H1 (cell line): ENCODE data around the gene APEH. TPM values are rescaled to one million over a fixed set of nuclear protein-coding genes. Genes with fewer than 3 reads are reported as not detected.

Experiments
- BCL11A ChIP-seq, 2 experiments: IDR thresholded peaks; one replicate each; pipeline ENCODE4 v1.6.1; 2011; ENCODE audit warnings: low read depth in 2 of 2, low read length in 2 of 2, mild to moderate bottlenecking in 2 of 2
- CBX5 ChIP-seq: fragments of 300-800, 300-1000 bp; sonication (generic); IDR thresholded peaks from 2 replicates; pipeline ENCODE4 v1.7.1; 2016; ENCODE audit warnings: antibody characterized with exemption, low read length, low read depth
- CREB1 ChIP-seq: IDR thresholded peaks from 2 replicates; pipeline ENCODE4 v1.6.1; 2012; ENCODE audit warnings: inconsistent platforms
- KDM5A ChIP-seq: fragments of 200-600 bp; IDR thresholded peaks from 2 replicates; pipeline ENCODE4 v1.7.1; 2012; ENCODE audit warnings: mild to moderate bottlenecking, low read length, inconsistent platforms, mixed read lengths
- RBBP5 ChIP-seq: IDR thresholded peaks from 2 replicates; pipeline ENCODE4 v1.7.1; 2012; ENCODE audit warnings: low read depth, mild to moderate bottlenecking, inconsistent platforms, low read length, moderate library complexity, borderline replicate concordance
- RNF2 ChIP-seq: fragments of 200-900, 300-1000 bp; sonication (generic); IDR thresholded peaks from 2 replicates; pipeline ENCODE4 v1.7.1; 2016; ENCODE audit warnings: borderline replicate concordance, low read depth, mild to moderate bottlenecking, antibody characterized with exemption, low read length; ENCODE audit not compliant: poor library complexity, severe bottlenecking; ENCODE audit errors: missing control alignments
- SIRT6 ChIP-seq: IDR thresholded peaks from one replicate; pipeline ENCODE4 v1.7.1; 2012; ENCODE audit warnings: low read length, inconsistent platforms
- TAF1 ChIP-seq: IDR thresholded peaks from 2 replicates; pipeline ENCODE4 v1.6.1; 2011; ENCODE audit warnings: mild to moderate bottlenecking, low read depth, low read length
- TAF7 ChIP-seq: optimal IDR thresholded peaks from 2 replicates; pipeline ENCODE3; 2011; ENCODE audit warnings: low read depth, mild to moderate bottlenecking, inconsistent platforms, low read length, moderate library complexity, borderline replicate concordance
- YY1 ChIP-seq: IDR thresholded peaks from 2 replicates; pipeline ENCODE4 v1.6.1; 2011; ENCODE audit warnings: low read depth, mild to moderate bottlenecking, low read length
- polyA plus RNA-seq, 7 experiments: library from polyadenylated mRNA; depleted of rRNA in 3 of 7; stranded (reverse) in 5 of 7; unstranded in 2 of 7; fragments of >200 nt in 5 of 7; fragments of 200-250 nt in 2 of 7; gene quantifications; 1 replicate in 5 of 7; 2 replicates in 1 of 7; 4 replicates in 1 of 7; pipeline versions ENCODE4 v1.2.1 to v1.2.3, GENCODE V29; 2011 to 2013; ENCODE audit warnings: missing spikeins in 2 of 7, mixed read lengths in 2 of 7
- total RNA-seq: library from RNA; stranded (reverse); fragmentation: NEBNext Ultra II Directional; extraction: Animal tissue kit (Norgen Biotek cat#: 25700); gene quantifications from 2 replicates; pipeline ENCODE4 v1.2.1, GENCODE V29; 2021
- TF ChIP-seq, protein P1 (sequence below), 3 experiments: IDR thresholded peaks; 1 replicate in 2 of 3; 2 replicates in 1 of 3; pipeline versions ENCODE4 v1.5.1 to v1.6.1; 2011; ENCODE audit warnings: low read length in 3 of 3, mild to moderate bottlenecking in 3 of 3, inconsistent platforms in 2 of 3, low read depth in 1 of 3, moderate library complexity in 1 of 3; ENCODE audit not compliant: insufficient read depth in 1 of 3; ENCODE audit errors: control extremely low read depth in 1 of 3

The APEH gene
- total and polyA plus RNA-seq, 2 of the 8 experiments (the other 6 are each of a cell fraction or from before 2014, with no cell fraction given): 222 to 260 TPM

GRCh38 chr3:49689046-49689907 is 15.1 kb downstream of the APEH start, which contains the start of the genes MST1 and RNF123 (continued):
- TF ChIP-seq, protein P1, sequence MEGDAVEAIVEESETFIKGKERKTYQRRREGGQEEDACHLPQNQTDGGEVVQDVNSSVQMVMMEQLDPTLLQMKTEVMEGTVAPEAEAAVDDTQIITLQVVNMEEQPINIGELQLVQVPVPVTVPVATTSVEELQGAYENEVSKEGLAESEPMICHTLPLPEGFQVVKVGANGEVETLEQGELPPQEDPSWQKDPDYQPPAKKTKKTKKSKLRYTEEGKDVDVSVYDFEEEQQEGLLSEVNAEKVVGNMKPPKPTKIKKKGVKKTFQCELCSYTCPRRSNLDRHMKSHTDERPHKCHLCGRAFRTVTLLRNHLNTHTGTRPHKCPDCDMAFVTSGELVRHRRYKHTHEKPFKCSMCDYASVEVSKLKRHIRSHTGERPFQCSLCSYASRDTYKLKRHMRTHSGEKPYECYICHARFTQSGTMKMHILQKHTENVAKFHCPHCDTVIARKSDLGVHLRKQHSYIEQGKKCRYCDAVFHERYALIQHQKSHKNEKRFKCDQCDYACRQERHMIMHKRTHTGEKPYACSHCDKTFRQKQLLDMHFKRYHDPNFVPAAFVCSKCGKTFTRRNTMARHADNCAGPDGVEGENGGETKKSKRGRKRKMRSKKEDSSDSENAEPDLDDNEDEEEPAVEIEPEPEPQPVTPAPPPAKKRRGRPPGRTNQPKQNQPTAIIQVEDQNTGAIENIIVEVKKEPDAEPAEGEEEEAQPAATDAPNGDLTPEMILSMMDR (IDR thresholded peaks at IDR 0.05; ENCODE audit: control extremely low read depth in 1 of 3, insufficient read depth in 1 of 3, low read depth in 1 of 3, low read length in 3 of 3): peak in 2 of 3 experiments; percentile 4 to 29; a peak in 2 of 4 replicates
- peak; percentile 79 for TF ChIP-seq KDM5A
- 0 out of 2 replicates have a peak, but pooled peaks have one; percentile 8 for TF ChIP-seq YY1
- TF ChIP-seq BCL11A (IDR thresholded peaks at IDR 0.05; ENCODE audit: low read depth in 2 of 2, low read length in 2 of 2): no peak
- TF ChIP-seq TAF7: no peak
- no peak for TF ChIP-seq SIRT6
- peak; percentile 79 for TF ChIP-seq TAF1
- peak; percentile 47; the same call in 1 of the 2 replicates for TF ChIP-seq RBBP5
- peak; percentile 80 for TF ChIP-seq CREB1
- no peak for TF ChIP-seq CBX5
- TF ChIP-seq RNF2: no peak
